Karpas-422 (cell line): Measurements from ENCODE around the gene IQCK. TPM values are rescaled to one million over a fixed set of nuclear protein-coding genes. Genes with fewer than 3 reads are reported as not detected.
"Not testable (repeated sequence)": the region's sequence is repeated elsewhere in the genome, so short reads cannot be mapped to it uniquely, and the experiment has no call there.

Source experiments
- DNase-seq: peaks from one replicate; pipeline ENCODE4 v3.0.0-alpha.2; 2015
- H2AFZ ChIP-seq: fragments of 200-600 bp; sonication (generic); 2 replicates; pipeline ENCODE4 v1.6.1; 2014; ENCODE audit warnings: antibody characterized with exemption, low read length, mixed read lengths
- H3K27ac ChIP-seq: fragments of 200-600 bp; sonication (generic); 2 replicates; pipeline ENCODE4 v1.5.1; 2014; ENCODE audit warnings: mild to moderate bottlenecking, low read length, moderate library complexity
- H3K27me3 ChIP-seq: fragments of 200-600 bp; sonication (generic); 2 replicates; pipeline ENCODE4 v1.6.1; 2014; ENCODE audit warnings: low read length, mixed read lengths
- H3K36me3 ChIP-seq: fragments of 200-600 bp; sonication (generic); 2 replicates; pipeline ENCODE4 v1.6.1; 2014; ENCODE audit warnings: low read length, mixed read lengths; ENCODE audit not compliant: insufficient read depth
- H3K4me1 ChIP-seq: fragments of 200-600 bp; sonication (generic); 2 replicates; pipeline ENCODE4 v1.6.1; 2014; ENCODE audit warnings: mild to moderate bottlenecking, low read length, mixed read lengths
- H3K4me2 ChIP-seq: fragments of 200-600 bp; sonication (generic); 2 replicates; pipeline ENCODE4 v1.6.1; 2014; ENCODE audit warnings: low read length, low read depth, mild to moderate bottlenecking; ENCODE audit not compliant: poor library complexity, severe bottlenecking
- H3K4me3 ChIP-seq: fragments of 200-600 bp; sonication (generic); 2 replicates; pipeline ENCODE4 v1.5.1; 2014; ENCODE audit warnings: mild to moderate bottlenecking, antibody characterized with exemption, low read length, mixed read lengths
- H3K79me2 ChIP-seq: fragments of 200-600 bp; sonication (generic); 2 replicates; pipeline ENCODE4 v1.6.1; 2014; ENCODE audit warnings: mild to moderate bottlenecking, low read length, mixed read lengths
- H3K9ac ChIP-seq: fragments of 200-600 bp; sonication (generic); 2 replicates; pipeline ENCODE4 v1.6.0; 2014; ENCODE audit warnings: low read length
- H3K9me2 ChIP-seq: fragments of 200-600 bp; sonication (generic), shearing (Covaris generic); replicated peaks from 2 replicates; pipeline ENCODE4 v1.6.0; 2014; ENCODE audit warnings: mild to moderate bottlenecking, low read length, moderate library complexity; ENCODE audit not compliant: insufficient read depth
- H3K9me3 ChIP-seq: fragments of 300-700, 200-600 bp; sonication (generic); 2 replicates; pipeline ENCODE4 v1.6.1; 2014; ENCODE audit warnings: low read length, mixed read lengths
- H4K20me1 ChIP-seq: fragments of 200-600 bp; sonication (generic); 2 replicates; pipeline ENCODE4 v1.6.1; 2014; ENCODE audit warnings: mild to moderate bottlenecking, antibody characterized with exemption, low read length, low read depth; ENCODE audit not compliant: insufficient read depth
- total RNA-seq: library from RNA; depleted of rRNA; stranded (reverse); fragments of >200 nt; shearing (Covaris generic); gene quantifications from 2 replicates; pipeline ENCODE4 v1.2.3, GENCODE V29; 2014; ENCODE audit warnings: low replicate concordance

Gene IQCK
- total RNA-seq, 1 experiment from 2014 or later, result 4.9 TPM

DNA sequence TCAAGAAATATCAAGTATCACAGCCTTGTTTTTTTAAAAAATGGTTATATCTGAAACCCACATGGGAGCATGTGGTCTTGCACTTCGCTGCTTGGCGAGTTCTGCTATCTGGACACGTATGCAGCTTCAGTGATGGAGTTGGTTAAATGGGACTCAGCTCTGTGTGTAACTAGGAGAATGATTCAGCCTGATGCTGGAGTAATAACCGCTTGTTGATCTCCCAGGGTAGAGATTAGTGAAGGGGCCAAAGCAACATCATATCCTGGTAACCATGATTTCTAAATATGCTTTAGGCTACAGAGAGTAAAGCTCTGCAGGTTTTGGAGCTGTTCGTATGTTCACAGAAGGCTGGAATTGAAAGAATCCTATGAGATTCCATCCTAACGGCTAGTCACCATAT lies 63.2 kb downstream of the IQCK start:
- Histone ChIP-seq H2AFZ (no peak overlapping the region), H3K4me2 (no peak overlapping the region), H3K9me3 (no peaks in the 10 kb centered on the region), H4K20me1 (no peaks in the 10 kb centered on the region), H3K9me2 (no peaks in the 10 kb centered on the region), H3K4me3 (no peak overlapping the region), H3K79me2 (no peaks in the 10 kb centered on the region), H3K4me1 (no peaks in the 10 kb centered on the region), H3K9ac (no peak overlapping the region), H3K36me3 (no peaks in the 10 kb centered on the region), H3K27ac (no peak overlapping the region), H3K27me3 (no peaks in the 10 kb centered on the region)
- no peak for DNase-seq

DNA sequence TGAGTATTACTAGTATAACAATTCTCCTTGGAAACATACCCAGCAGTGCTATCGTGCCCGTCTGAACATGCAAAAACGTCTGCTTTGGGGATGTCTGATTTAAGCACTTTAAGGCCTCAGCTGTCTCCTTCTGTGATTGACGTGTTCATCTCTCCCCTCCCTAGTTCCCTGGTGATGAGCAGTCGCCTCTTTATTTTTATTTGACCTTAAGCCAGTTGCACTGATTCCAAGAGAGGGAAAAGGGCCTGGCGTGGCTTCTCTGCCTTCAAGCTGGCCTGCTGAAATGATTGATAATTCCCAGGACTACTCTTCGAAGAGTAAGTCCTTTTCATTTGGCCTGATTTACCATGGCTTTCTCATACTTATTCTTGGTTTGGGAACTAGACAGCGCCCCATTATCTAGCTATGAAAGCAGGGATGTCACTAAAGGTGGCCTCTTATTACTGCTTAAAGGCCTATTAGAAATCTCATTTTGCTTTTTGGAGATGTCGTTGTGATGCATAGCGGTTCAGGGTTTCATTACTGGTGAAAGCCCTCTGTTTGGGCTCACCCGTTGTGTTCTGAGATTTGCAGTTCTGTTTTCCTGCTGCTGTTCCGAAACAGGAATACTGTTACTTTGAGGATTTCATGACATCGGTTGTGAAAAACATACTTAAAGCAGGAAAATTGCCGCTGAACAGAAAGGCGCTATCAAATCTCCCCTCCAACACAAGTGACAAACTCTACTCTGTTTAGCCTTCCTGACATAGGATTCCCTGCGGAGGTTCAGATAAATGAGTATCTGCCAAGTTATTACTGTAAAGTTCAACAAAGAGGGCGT lies 65.5 kb downstream of the IQCK start:
- Histone ChIP-seq H3K27ac (no peak overlapping the region), H3K36me3 (no peaks in the 10 kb centered on the region)
- DNase-seq, result no peak

DNA sequence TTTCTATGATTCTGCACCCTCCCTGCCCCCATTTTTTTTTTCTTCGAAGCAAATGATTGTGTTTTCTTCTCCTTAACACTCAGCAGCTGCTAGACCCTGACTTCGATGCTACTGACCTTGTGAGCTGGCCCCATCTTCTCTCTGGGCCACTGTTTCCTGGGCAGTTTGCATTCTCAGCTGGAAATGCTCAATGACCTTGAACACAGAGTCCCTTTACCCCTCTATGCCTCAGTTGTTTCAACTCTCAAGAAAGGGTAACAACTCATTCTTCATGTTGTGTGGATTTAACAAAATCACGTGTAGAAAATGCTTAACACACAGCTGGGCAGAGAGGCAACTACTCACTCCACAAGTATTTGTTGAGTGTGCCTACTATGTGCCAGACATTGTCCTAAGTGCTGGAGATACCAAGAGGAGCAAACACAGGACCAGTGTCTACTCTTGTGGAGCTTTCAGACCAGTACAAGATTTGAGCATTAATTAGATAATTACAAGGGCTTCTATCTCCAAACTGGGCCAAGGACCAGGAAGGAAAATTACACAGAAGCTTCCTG lies 66.2 kb downstream of the IQCK start:
- no peaks in the 10 kb centered on the region for H3K4me1 ChIP-seq
- no peaks in the 10 kb centered on the region for H3K79me2 ChIP-seq
- H3K4me3 ChIP-seq, result no peak overlapping the region
- H2AFZ ChIP-seq, result no peak overlapping the region
- no peak overlapping the region for H3K4me2 ChIP-seq
- no peaks in the 10 kb centered on the region for H3K9me2 ChIP-seq
- no peaks in the 10 kb centered on the region for H3K9me3 ChIP-seq
- no peak for DNase-seq
- H3K27ac ChIP-seq, result no peak overlapping the region
- H4K20me1 ChIP-seq, result no peaks in the 10 kb centered on the region
- H3K27me3 ChIP-seq, result no peaks in the 10 kb centered on the region
- H3K36me3 ChIP-seq, result no peaks in the 10 kb centered on the region
- no peak overlapping the region for H3K9ac ChIP-seq

More for the DNA sequence above, 65.5 kb downstream of the IQCK start:
- no peaks in the 10 kb centered on the region for H4K20me1 ChIP-seq
- no peak overlapping the region for H2AFZ ChIP-seq
- no peaks in the 10 kb centered on the region for H3K9me3 ChIP-seq
- H3K9me2 ChIP-seq, result no peaks in the 10 kb centered on the region
- no peak overlapping the region for H3K4me2 ChIP-seq
- no peak overlapping the region for H3K4me3 ChIP-seq
- no peaks in the 10 kb centered on the region for H3K79me2 ChIP-seq
- H3K9ac ChIP-seq, result no peak overlapping the region
- H3K4me1 ChIP-seq, result no peaks in the 10 kb centered on the region
- no peaks in the 10 kb centered on the region for H3K27me3 ChIP-seq

DNA sequence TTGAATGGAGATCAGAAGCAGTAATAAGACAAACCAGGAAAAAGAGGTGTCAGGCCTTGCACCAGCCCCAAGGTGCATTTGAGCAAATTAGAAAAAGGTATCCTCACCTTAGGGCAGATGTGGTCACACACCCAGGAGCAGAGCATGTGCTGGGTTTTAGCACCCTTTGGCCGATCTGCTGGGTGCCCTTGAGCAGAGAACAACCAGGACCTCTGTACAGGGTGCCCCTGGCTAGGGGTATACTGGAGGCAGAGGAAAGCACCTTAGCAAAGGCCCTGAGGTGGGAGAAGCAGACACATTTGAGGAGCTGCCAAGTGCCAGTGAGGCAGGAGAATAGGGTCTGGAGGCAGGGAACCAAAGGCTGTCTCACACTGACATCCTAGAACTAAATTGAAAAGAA lies 67.0 kb downstream of the IQCK start:
- Histone ChIP-seq H3K36me3 (no peaks in the 10 kb centered on the region), H3K9me3 (no peaks in the 10 kb centered on the region), H2AFZ (no peak overlapping the region), H3K4me3 (no peak overlapping the region), H3K9ac (no peak overlapping the region), H3K27ac (no peak overlapping the region), H3K4me2 (no peak overlapping the region), H3K4me1 (no peaks in the 10 kb centered on the region), H3K79me2 (no peaks in the 10 kb centered on the region), H3K9me2 (no peaks in the 10 kb centered on the region), H4K20me1 (no peaks in the 10 kb centered on the region), H3K27me3 (no peaks in the 10 kb centered on the region)
- no peak for DNase-seq

DNA sequence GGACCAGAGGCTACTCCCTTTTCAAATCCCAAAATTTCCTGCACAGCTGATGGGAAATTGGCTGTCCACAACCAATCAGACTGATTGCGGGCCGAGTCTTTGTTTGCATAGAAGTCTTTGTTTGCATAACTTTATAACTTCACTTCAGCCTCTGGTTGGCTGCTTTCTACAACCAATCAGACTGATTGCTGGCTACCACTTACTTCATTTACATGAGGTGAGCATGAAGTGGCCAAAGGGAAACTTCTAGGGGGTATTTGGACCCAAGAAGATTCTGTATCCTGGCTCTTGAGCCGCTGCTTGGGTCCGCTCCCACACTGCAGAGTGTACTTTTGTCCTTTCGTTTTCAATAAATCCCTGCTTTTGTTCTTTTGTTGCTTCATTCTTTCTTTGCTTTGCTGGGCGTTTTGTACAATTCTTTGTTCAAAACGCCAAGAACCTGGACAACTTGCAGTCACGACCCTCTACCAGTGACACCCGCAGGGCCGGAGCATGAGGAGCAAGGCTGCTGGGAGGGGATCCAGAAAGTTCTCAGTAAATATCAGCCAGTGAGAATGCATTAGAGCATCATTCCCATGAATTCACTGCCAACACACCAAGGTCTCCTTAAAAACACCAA lies 67.5 kb downstream of the IQCK start:
- Histone ChIP-seq H3K4me3 (no peak overlapping the region), H3K4me1 (no peaks in the 10 kb centered on the region), H3K9me2 (no peaks in the 10 kb centered on the region), H4K20me1 (no peaks in the 10 kb centered on the region), H3K4me2 (no peak overlapping the region), H3K27ac (no peak overlapping the region), H3K9ac (no peak overlapping the region), H3K27me3 (no peaks in the 10 kb centered on the region), H3K9me3 (no peaks in the 10 kb centered on the region), H3K79me2 (no peaks in the 10 kb centered on the region), H2AFZ (no peak overlapping the region), H3K36me3 (no peaks in the 10 kb centered on the region)
- no peak for DNase-seq

DNA sequence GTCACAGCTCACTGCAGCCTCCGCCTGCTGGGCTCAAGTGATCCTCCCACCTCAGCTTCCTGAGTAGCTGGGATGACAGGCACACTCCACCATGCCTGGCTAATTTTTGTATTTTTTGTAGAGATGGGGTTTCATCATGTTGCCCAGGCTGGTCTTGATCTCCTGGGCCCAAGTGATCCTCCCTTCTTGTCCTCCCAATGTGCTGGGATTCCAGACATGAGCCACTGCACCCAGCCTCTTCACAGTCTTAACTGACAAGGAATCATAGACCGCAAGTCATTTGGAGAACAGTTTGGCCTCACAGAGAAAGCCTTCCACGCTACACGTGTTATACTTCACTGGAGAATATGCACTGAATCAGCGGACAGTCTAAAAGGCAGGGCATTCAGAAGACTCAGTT lies 83.3 kb downstream of the IQCK start:
- not testable (repeated sequence) for H3K4me1 ChIP-seq, H3K27ac ChIP-seq, H3K4me2 ChIP-seq, H3K9me3 ChIP-seq, H4K20me1 ChIP-seq, H3K4me3 ChIP-seq, H3K36me3 ChIP-seq, H3K9me2 ChIP-seq, H2AFZ ChIP-seq, DNase-seq, H3K9ac ChIP-seq, H3K27me3 ChIP-seq, H3K79me2 ChIP-seq

DNA sequence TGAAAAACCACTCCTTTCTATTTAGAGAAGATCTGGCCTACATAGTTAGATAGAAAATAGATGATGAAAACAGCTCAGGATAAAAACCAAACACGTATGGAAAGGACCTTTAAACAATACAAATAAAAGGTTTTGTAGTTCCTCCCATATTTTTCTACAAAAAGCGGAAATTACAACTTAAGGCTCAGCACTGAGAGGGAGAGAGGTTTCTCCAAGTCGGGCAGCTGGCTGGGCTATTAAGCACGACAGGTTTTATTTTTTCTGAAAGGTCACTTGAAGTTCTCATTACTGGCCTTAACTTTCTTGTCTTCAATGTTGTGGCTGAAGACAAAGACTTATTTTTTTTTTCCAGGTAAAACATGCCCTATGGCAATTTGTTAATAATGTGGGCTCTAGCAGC lies 83.8 kb downstream of the IQCK start:
- not testable (repeated sequence) for H3K36me3 ChIP-seq, H3K9ac ChIP-seq, H3K9me2 ChIP-seq

GRCh38 chr16:19802612-19803011 lies 84.5 kb downstream of the IQCK start:
- H3K79me2 ChIP-seq, result no peaks in the 10 kb centered on the region
- H4K20me1 ChIP-seq, result no peaks in the 10 kb centered on the region
- H3K9me2 ChIP-seq, result no peaks in the 10 kb centered on the region
- H2AFZ ChIP-seq, result no peak overlapping the region
- no peak for DNase-seq
- H3K9ac ChIP-seq, result no peak overlapping the region
- no peak overlapping the region for H3K27ac ChIP-seq
- no peak overlapping the region for H3K4me3 ChIP-seq
- H3K36me3 ChIP-seq, result no peaks in the 10 kb centered on the region
- H3K27me3 ChIP-seq, result no peaks in the 10 kb centered on the region
- H3K9me3 ChIP-seq, result no peaks in the 10 kb centered on the region
- no peaks in the 10 kb centered on the region for H3K4me1 ChIP-seq
- no peak overlapping the region for H3K4me2 ChIP-seq

More for the DNA sequence above, 83.8 kb downstream of the IQCK start:
- H4K20me1 ChIP-seq, DNase-seq, H3K27ac ChIP-seq, H3K27me3 ChIP-seq, H3K79me2 ChIP-seq, H3K4me3 ChIP-seq, H2AFZ ChIP-seq, H3K4me1 ChIP-seq, H3K9me3 ChIP-seq, H3K4me2 ChIP-seq: not testable (repeated sequence)
